ENCODE data around the gene ENTPD7.

GRCh38 chr10:99629625-99629978 is 29.7 kb upstream of the ENTPD7 start:
- TF ChIP-seq ZBTB9 (CRISPR knock-in tag; IDR thresholded peaks at IDR 0.05): no peak
- no peak for TF ChIP-seq SIN3A (IDR thresholded peaks at IDR 0.05; ENCODE audit: borderline replicate concordance in 2 of 2, control insufficient read depth in 1 of 2, low read depth in 2 of 2, low read length in 2 of 2)
- TF ChIP-seq ZNF395 (CRISPR knock-in tag; IDR thresholded peaks at IDR 0.05): no peak
- TF ChIP-seq CTCF (IDR thresholded peaks at IDR 0.05 in 2 of 3, conservative IDR thresholded peaks at IDR 0.05 in 1 of 3; ENCODE audit: insufficient read depth in 2 of 3, low read depth in 1 of 3, low read length in 3 of 3): no peak
